ENCODE data around the gene DUSP22. TPM values are rescaled to one million over a fixed set of nuclear protein-coding genes. Genes with fewer than 3 reads are reported as not detected.

DUSP22 gene
- total RNA-seq, 2 donors from 2014 or later, result 20.5 to 24.5 TPM

DNA sequence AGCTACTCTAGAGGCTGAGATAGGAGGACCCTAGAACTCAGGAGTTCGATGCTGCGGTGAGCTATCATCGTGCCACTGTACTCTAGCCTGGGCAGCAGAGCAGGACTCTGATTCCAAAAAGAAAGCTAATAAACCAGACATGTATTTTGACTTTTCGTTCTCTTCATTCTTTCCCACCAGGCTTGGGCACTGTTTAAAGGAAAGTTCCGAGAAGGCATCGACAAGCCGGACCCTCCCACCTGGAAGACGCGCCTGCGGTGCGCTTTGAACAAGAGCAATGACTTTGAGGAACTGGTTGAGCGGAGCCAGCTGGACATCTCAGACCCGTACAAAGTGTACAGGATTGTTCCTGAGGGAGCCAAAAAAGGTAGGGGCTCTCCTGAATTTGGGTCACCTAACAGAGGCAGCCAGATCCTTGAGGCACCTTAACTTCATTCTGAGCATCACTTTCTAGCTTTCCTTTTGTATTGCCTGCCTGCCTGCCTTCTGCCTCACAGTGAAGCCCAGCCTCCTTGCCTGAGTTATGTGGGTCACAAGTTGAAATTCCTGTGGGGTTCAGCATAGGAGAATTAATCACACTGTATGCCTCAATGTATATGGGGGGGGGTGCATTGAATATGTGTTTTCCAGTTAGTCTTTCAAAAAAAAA is 102.5 kb downstream of the DUSP22 start:
- Histone ChIP-seq H3K27ac (no peak overlapping the region), H3K9me3 (no peaks in the 10 kb centered on the region), H3K9ac (ENCODE audit: low read depth in 2 of 2, low read length in 2 of 2) (no peak overlapping the region), H3K4me3 (no peak overlapping the region), H3K36me3 (no peaks in the 10 kb centered on the region), H3K27me3 (peaks cover 51% of the 10 kb centered on the region), H3K4me1 (no peaks in the 10 kb centered on the region)
- intact Hi-C loops (cut with DNase I), result no loop called here
- no peak for DNase-seq
- TF ChIP-seq, protein P1, sequence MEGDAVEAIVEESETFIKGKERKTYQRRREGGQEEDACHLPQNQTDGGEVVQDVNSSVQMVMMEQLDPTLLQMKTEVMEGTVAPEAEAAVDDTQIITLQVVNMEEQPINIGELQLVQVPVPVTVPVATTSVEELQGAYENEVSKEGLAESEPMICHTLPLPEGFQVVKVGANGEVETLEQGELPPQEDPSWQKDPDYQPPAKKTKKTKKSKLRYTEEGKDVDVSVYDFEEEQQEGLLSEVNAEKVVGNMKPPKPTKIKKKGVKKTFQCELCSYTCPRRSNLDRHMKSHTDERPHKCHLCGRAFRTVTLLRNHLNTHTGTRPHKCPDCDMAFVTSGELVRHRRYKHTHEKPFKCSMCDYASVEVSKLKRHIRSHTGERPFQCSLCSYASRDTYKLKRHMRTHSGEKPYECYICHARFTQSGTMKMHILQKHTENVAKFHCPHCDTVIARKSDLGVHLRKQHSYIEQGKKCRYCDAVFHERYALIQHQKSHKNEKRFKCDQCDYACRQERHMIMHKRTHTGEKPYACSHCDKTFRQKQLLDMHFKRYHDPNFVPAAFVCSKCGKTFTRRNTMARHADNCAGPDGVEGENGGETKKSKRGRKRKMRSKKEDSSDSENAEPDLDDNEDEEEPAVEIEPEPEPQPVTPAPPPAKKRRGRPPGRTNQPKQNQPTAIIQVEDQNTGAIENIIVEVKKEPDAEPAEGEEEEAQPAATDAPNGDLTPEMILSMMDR (IDR thresholded peaks at IDR 0.05), result no peak

DNA sequence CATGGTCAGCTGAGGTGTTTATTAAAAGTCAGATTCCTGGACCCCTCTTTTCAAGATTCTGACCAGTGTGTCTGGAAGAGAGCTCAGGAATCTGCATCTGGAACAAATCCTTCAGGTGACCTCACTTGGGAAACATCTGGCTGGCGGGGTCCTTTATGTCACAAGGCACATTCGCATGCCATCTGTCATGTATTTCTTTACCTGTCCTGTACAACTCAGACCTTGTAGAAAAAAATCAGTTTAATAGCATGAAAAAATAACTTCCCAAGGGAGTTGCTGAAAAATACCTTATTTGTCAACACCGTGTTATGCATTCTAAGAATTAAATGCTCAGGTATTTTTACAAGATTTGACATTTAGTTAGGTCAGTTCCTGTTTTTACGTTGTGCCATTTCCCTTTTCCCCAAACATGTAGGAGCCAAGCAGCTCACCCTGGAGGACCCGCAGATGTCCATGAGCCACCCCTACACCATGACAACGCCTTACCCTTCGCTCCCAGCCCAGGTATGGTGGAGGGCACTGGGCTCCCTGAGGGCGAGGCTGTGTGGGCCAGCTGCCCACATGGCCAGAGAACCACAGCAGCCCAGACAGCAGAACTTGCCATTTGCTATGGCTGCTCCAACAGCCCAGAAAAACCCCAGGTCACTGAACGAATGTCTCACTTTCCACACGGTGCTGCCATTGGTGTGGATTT is 103.3 kb downstream of the DUSP22 start:
- no peaks in the 10 kb centered on the region for H3K9me3 ChIP-seq
- no peak overlapping the region for H3K27ac ChIP-seq
- intact Hi-C loops (cut with DNase I), result no loop called here
- no peak overlapping the region for H3K4me3 ChIP-seq
- DNase-seq, result no peak
- no peaks in the 10 kb centered on the region for H3K4me1 ChIP-seq
- H3K27me3 ChIP-seq, result peaks cover 43% of the 10 kb centered on the region
- H3K36me3 ChIP-seq, result no peaks in the 10 kb centered on the region
- H3K9ac ChIP-seq (ENCODE audit: low read depth in 2 of 2, low read length in 2 of 2), result no peak overlapping the region
- TF ChIP-seq, protein P1 (IDR thresholded peaks at IDR 0.05), result no peak

DNA sequence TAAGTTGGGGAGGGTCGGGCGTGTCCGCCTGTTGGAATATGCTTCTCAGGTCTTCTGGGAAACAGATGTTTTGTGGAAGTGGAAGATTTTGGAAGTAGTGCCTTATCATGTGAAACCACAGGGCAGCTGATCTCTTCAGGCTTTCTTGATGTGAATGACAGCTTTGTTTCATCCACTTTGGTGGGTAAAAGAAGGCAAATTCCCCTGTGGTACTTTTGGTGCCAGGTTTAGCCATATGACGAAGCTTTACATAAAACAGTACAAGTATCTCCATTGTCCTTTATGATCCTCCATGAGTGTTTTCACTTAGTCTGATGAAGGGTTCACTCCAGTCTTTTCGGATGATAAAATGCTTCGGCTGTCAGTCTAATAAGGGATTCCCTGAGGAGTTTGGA is 103.8 kb downstream of the DUSP22 start:
- Histone ChIP-seq H3K4me3 (no peak overlapping the region), H3K27me3 (peaks cover 39% of the 10 kb centered on the region), H3K9me3 (no peaks in the 10 kb centered on the region), H3K4me1 (no peaks in the 10 kb centered on the region), H3K36me3 (no peaks in the 10 kb centered on the region), H3K9ac (ENCODE audit: low read depth in 2 of 2, low read length in 2 of 2) (no peak overlapping the region), H3K27ac (no peak overlapping the region)
- no peak for DNase-seq
- intact Hi-C loops (cut with DNase I), result no loop called here
- TF ChIP-seq, protein P1 (IDR thresholded peaks at IDR 0.05), result no peak

DNA sequence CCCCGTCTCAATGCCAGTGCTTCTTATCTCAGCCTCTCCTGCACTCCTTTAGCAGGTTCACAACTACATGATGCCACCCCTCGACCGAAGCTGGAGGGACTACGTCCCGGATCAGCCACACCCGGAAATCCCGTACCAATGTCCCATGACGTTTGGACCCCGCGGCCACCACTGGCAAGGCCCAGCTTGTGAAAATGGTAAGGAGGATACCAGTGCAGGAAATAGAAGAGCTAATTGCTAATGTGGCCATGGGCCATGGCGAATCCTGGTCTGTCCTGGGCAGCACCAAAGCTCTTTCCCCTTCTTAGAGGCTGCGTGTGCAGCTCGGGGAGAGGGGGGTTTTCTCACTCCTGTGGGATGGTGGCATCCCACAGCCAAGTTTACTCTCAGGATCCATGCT is 104.8 kb downstream of the DUSP22 start:
- Histone ChIP-seq H3K9ac (ENCODE audit: low read depth in 2 of 2, low read length in 2 of 2) (no peak overlapping the region), H3K4me1 (no peaks in the 10 kb centered on the region), H3K36me3 (no peaks in the 10 kb centered on the region), H3K9me3 (no peaks in the 10 kb centered on the region), H3K4me3 (no peak overlapping the region), H3K27ac (no peak overlapping the region), H3K27me3 (peaks cover 30% of the 10 kb centered on the region)
- intact Hi-C loops (cut with DNase I), result no loop called here
- DNase-seq, result no peak
- TF ChIP-seq, protein P1 (IDR thresholded peaks at IDR 0.05), result no peak

DNA sequence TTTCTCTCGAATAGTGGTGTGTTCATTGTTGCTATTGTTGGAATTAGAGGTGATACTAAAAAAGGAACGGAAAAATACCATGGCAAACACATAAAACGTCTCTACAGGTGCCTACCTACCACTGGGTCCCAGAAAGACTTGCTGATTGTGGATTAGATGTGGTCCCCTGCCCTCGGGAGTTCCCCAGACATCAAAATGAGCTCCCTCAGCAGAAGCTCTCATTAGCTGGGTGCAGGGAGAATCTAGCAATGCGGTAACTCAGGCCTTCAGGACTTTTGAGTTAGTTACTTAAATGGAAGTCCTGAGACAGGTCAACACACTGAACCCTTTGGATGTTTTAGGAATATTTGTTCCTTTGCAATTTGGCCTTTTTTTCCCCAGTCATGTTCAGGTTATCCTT is 105.3 kb downstream of the DUSP22 start:
- Histone ChIP-seq H3K36me3 (no peaks in the 10 kb centered on the region), H3K27ac (no peak overlapping the region), H3K27me3 (peaks cover 24% of the 10 kb centered on the region), H3K9ac (ENCODE audit: low read depth in 2 of 2, low read length in 2 of 2) (no peak overlapping the region), H3K9me3 (no peaks in the 10 kb centered on the region), H3K4me1 (no peaks in the 10 kb centered on the region), H3K4me3 (no peak overlapping the region)
- DNase-seq, result no peak
- intact Hi-C loops (cut with DNase I), result no loop called here
- TF ChIP-seq, protein P1 (IDR thresholded peaks at IDR 0.05), result no peak

Measured in colonic mucosa (tissue), 4 donors.